SK-N-SH (cell line): ENCODE data around the gene ERBB2. TPM values are rescaled to one million over a fixed set of nuclear protein-coding genes. Genes with fewer than 3 reads are reported as not detected.

Experiments used
- CTCF ChIA-PET: fragments of 300-600, 350-600 bp; formaldehyde crosslinking; extraction: SDS; loops from one replicate; lab custom pipeline; 2021; lab: Yijun Ruan, JAX
- POLR2A ChIA-PET: fragments of 350-600 bp; sonication (Branson Sonifier 250); formaldehyde crosslinking; extraction: SDS; loops from one replicate; lab custom pipeline; 2020; ENCODE audit warnings: antibody characterized with exemption, inconsistent platforms; lab: Yijun Ruan, JAX
- DNase-seq: peaks from one replicate; pipeline ENCODE4 v3.0.0; 2012
- H2AFZ ChIP-seq: fragments of 200-600 bp; sonication (generic); 2 replicates; pipeline ENCODE4 v1.8.1; 2016; ENCODE audit warnings: antibody characterized with exemption, mild to moderate bottlenecking, low read depth
- H3F3A ChIP-seq: fragments of 200-600 bp; sonication (generic); replicated peaks from 2 replicates; pipeline ENCODE3; 2016; ENCODE audit warnings: antibody characterized with exemption, mild to moderate bottlenecking; ENCODE audit not compliant: insufficient read depth
- H3K27ac ChIP-seq, 2 experiments: fragments of 200-500 bp in 1 of 2; fragments of 200-600 bp in 1 of 2; sonication (Bioruptor generic) in 1 of 2; sonication (generic), shearing (Covaris generic) in 1 of 2; 2 replicates each; pipeline versions ENCODE4 v1.5.1 to v1.6.1; 2014 to 2016; ENCODE audit warnings: low read depth in 2 of 2, inconsistent platforms in 1 of 2, low read length in 1 of 2, mild to moderate bottlenecking in 1 of 2, mixed read lengths in 1 of 2
- H3K27me3 ChIP-seq: fragments of 200-600 bp; sonication (generic), shearing (Covaris generic); 2 replicates; pipeline ENCODE4 v1.6.1; 2016; ENCODE audit warnings: mixed run types; ENCODE audit not compliant: insufficient read depth
- H3K36me3 ChIP-seq, 2 experiments: fragments of 200-500 bp in 1 of 2; fragments of 200-600 bp in 1 of 2; sonication (Bioruptor generic) in 1 of 2; sonication (generic) in 1 of 2; replicated peaks in 1 of 2; 2 replicates each; pipeline versions ENCODE3 to v1.5.1; 2014 to 2016; ENCODE audit warnings: low read length in 1 of 2, mild to moderate bottlenecking in 1 of 2; ENCODE audit not compliant: insufficient read depth in 2 of 2, control insufficient read depth in 1 of 2
- H3K4me1 ChIP-seq, 2 experiments: fragments of 200-500 bp in 1 of 2; fragments of 200-600 bp in 1 of 2; sonication (Bioruptor generic) in 1 of 2; sonication (generic), shearing (Covaris generic) in 1 of 2; 2 replicates each; pipeline versions ENCODE4 v1.5.1 to v1.6.1; 2014 to 2016; ENCODE audit warnings: low read depth in 1 of 2, low read length in 1 of 2, mixed run types in 1 of 2; ENCODE audit not compliant: insufficient read depth in 2 of 2, control insufficient read depth in 1 of 2
- H3K4me2 ChIP-seq: fragments of 200-600 bp; sonication (generic), shearing (Covaris generic); 2 replicates; pipeline ENCODE4 v1.6.1; 2017; ENCODE audit warnings: mixed run types
- H3K4me3 ChIP-seq, 2 experiments: fragments of 200-500 bp in 1 of 2; fragments of 200-600 bp in 1 of 2; sonication (Bioruptor generic) in 1 of 2; sonication (generic), shearing (Covaris generic) in 1 of 2; 2 replicates each; pipeline versions ENCODE4 v1.5.1 to v1.8.1; 2014 to 2016; ENCODE audit warnings: low read depth in 2 of 2, inconsistent platforms in 1 of 2, low read length in 1 of 2, mild to moderate bottlenecking in 1 of 2, mixed read lengths in 1 of 2, moderate library complexity in 1 of 2
- H3K79me2 ChIP-seq: fragments of 200-600 bp; sonication (generic); 2 replicates; pipeline ENCODE4 v1.8.1; 2017; ENCODE audit warnings: mild to moderate bottlenecking; ENCODE audit not compliant: insufficient read depth
- H3K9ac ChIP-seq: fragments of 200-600 bp; sonication (generic); 2 replicates; pipeline ENCODE4 v1.6.1; 2017; ENCODE audit warnings: mixed run types
- H3K9me2 ChIP-seq: fragments of 200-600 bp; sonication (generic); 2 replicates; pipeline ENCODE4 v1.6.1; 2017; ENCODE audit warnings: mixed run types
- H3K9me3 ChIP-seq: fragments of 200-600 bp; sonication (generic); 2 replicates; pipeline ENCODE4 v1.6.1; 2017; ENCODE audit warnings: mixed run types, mild to moderate bottlenecking, moderate library complexity
- H4K20me1 ChIP-seq: fragments of 200-600 bp; sonication (generic); 2 replicates; pipeline ENCODE4 v1.6.1; 2017; ENCODE audit warnings: mild to moderate bottlenecking, mixed run types; ENCODE audit not compliant: insufficient read depth
- CHD2 ChIP-seq: fragments of 150-350 bp; IDR thresholded peaks from 2 replicates; pipeline ENCODE4 v1.6.1; 2018; ENCODE audit warnings: low read length; ENCODE audit not compliant: partially characterized antibody
- CTCF ChIP-seq: fragments of 200-600 bp; sonication (generic); IDR thresholded peaks from 2 replicates; pipeline ENCODE4 v1.6.1; 2017; ENCODE audit warnings: antibody characterized with exemption, mild to moderate bottlenecking, moderate library complexity
- EZH2phosphoT487 ChIP-seq: fragments of 200-600 bp; sonication (generic); IDR thresholded peaks from 2 replicates; pipeline ENCODE4 v1.6.1; 2017; ENCODE audit warnings: low read depth, mixed run types, mild to moderate bottlenecking, antibody characterized with exemption, moderate library complexity, borderline replicate concordance
- FOXM1 ChIP-seq: IDR thresholded peaks from 2 replicates; pipeline ENCODE4 v1.4.0; 2012; ENCODE audit warnings: low read depth, mild to moderate bottlenecking
- GABPA ChIP-seq: IDR thresholded peaks from 2 replicates; pipeline ENCODE4 v1.4.0; 2012; ENCODE audit warnings: low read depth, mild to moderate bottlenecking
- GATA2 ChIP-seq: sonication (generic); formaldehyde crosslinking; IDR thresholded peaks from 2 replicates; pipeline ENCODE4 v1.5.0; 2020; ENCODE audit warnings: mild to moderate bottlenecking, missing genetic modification reagents
- IRF3 ChIP-seq: fragments of 150-350 bp; IDR thresholded peaks from 2 replicates; pipeline ENCODE4 v1.6.1; 2016; ENCODE audit warnings: mild to moderate bottlenecking, low read depth, low read length
- JUND ChIP-seq: IDR thresholded peaks from 2 replicates; pipeline ENCODE4 v1.4.0; 2012
- MEF2A ChIP-seq: IDR thresholded peaks from 2 replicates; pipeline ENCODE4 v1.4.0; 2012; ENCODE audit warnings: low read depth, borderline replicate concordance
- MXI1 ChIP-seq: IDR thresholded peaks from 2 replicates; pipeline ENCODE4 v1.6.1; 2012; ENCODE audit warnings: mild to moderate bottlenecking, low read depth, low read length, improper control_type of control experiment
- NRF1 ChIP-seq: IDR thresholded peaks from 2 replicates; pipeline ENCODE4 v1.6.1; 2012; ENCODE audit warnings: low read depth, mild to moderate bottlenecking, low read length
- RAD21 ChIP-seq: IDR thresholded peaks from 2 replicates; pipeline ENCODE4 v1.6.1; 2012; ENCODE audit warnings: mild to moderate bottlenecking, low read length
- REST ChIP-seq: IDR thresholded peaks from 2 replicates; pipeline ENCODE4 v1.6.1; 2012; ENCODE audit warnings: mild to moderate bottlenecking, low read depth, low read length, moderate library complexity
- RFX5 ChIP-seq: IDR thresholded peaks from 2 replicates; pipeline ENCODE4 v1.6.1; 2012; ENCODE audit warnings: mild to moderate bottlenecking, improper control_type of control experiment, low read length
- RXRA ChIP-seq: IDR thresholded peaks from 2 replicates; pipeline ENCODE4 v1.4.0; 2012; ENCODE audit warnings: low read depth, mild to moderate bottlenecking, borderline replicate concordance
- TAF1 ChIP-seq: IDR thresholded peaks from 2 replicates; pipeline ENCODE4 v1.6.1; 2012; ENCODE audit warnings: low read depth, mild to moderate bottlenecking, low read length, moderate library complexity, borderline replicate concordance
- TCF12 ChIP-seq: IDR thresholded peaks from 2 replicates; pipeline ENCODE4 v1.4.0; 2012
- USF1 ChIP-seq: IDR thresholded peaks from 2 replicates; pipeline ENCODE4 v1.4.0; 2012; ENCODE audit warnings: low read depth, borderline replicate concordance
- USF2 ChIP-seq: fragments of 150-350 bp; IDR thresholded peaks from 2 replicates; pipeline ENCODE4 v1.6.1; 2017; ENCODE audit warnings: antibody characterized with exemption, low read length, low read depth, borderline replicate concordance
- WGBS: methylation state at CpG from one replicate; pipeline ENCODE4 v1.1.6; 2017; ENCODE audit warnings: low lambda C conversion rate; 5-methylcytosine and 5-hydroxymethylcytosine counted together
- polyA plus RNA-seq, 3 experiments: library from polyadenylated mRNA; depleted of rRNA; stranded (reverse); fragments of >200 nt; gene quantifications; 2 replicates each; pipeline ENCODE4 v1.2.3, GENCODE V29; 2012

The ERBB2 gene
- polyA plus RNA-seq, 1 of the 3 experiments (the other 2 are of a cell fraction) = 1.9 TPM

GRCh38 chr17:39694593-39694992 lies 5.3 kb upstream of the ERBB2 start:
- WGBS = 77% methylated on average over 5 of the region's 5 CpGs

GRCh38 chr17:39695089-39695474 lies 4.8 kb upstream of the ERBB2 start:
- no peaks in the 10 kb centered on the region for H3K4me1 ChIP-seq
- H2AFZ ChIP-seq = no peak overlapping the region
- 100% methylated on average over 2 of the region's 2 CpGs for WGBS
- no peak overlapping the region for H3K4me3 ChIP-seq
- H3K9me2 ChIP-seq = no peaks in the 10 kb centered on the region
- H3K9me3 ChIP-seq = no peaks in the 10 kb centered on the region
- H3K9ac ChIP-seq = no peak overlapping the region
- H3K79me2 ChIP-seq = no peaks in the 10 kb centered on the region
- H3K36me3 ChIP-seq = no peaks in the 10 kb centered on the region
- no peak overlapping the region for H3K27ac ChIP-seq
- ChIA-PET CTCF (interaction anchor here (1.1 to 3.3 kb wide), 3 partner anchors 35 to 73 kb away, joined by 3 to 15 read pairs (median 5); partner anchors contain the start of gene MIEN1), POLR2A (no interaction called here)
- no peaks in the 10 kb centered on the region for H3K27me3 ChIP-seq
- H4K20me1 ChIP-seq = no peaks in the 10 kb centered on the region
- no peak overlapping the region for H3K4me2 ChIP-seq
- H3F3A ChIP-seq = no peaks in the 10 kb centered on the region
- DNase-seq = no peak
- TF ChIP-seq RAD21 (no peak), EZH2phosphoT487 (no peak), CTCF (no peak), GATA2 (CRISPR knock-in tag) (no peak), USF1 (no peak), NRF1 (no peak), GABPA (no peak), REST (no peak), IRF3 (no peak), RXRA (no peak), MXI1 (no peak), TAF1 (no peak), TCF12 (no peak), USF2 (no peak), FOXM1 (no peak)

More at GRCh38 chr17:39694593-39694992, 5.3 kb upstream of the ERBB2 start:
- no peaks in the 10 kb centered on the region for H4K20me1 ChIP-seq
- H3K9ac ChIP-seq = no peak overlapping the region
- no peaks in the 10 kb centered on the region for H3K9me3 ChIP-seq
- TF ChIP-seq MEF2A = no peak
- no peak for TF ChIP-seq RFX5
- no peak for TF ChIP-seq JUND
- TF ChIP-seq CHD2 = no peak
- POLR2A ChIA-PET = no interaction called here
- no peaks in the 10 kb centered on the region for H3K4me1 ChIP-seq
- no peak overlapping the region for H3K4me2 ChIP-seq
- H3K36me3 ChIP-seq = no peaks in the 10 kb centered on the region
- no peaks in the 10 kb centered on the region for H3F3A ChIP-seq
- H3K9me2 ChIP-seq = no peaks in the 10 kb centered on the region
- no peak overlapping the region for H2AFZ ChIP-seq
- no peaks in the 10 kb centered on the region for H3K27me3 ChIP-seq
- H3K79me2 ChIP-seq = no peaks in the 10 kb centered on the region
- no peak overlapping the region for H3K4me3 ChIP-seq
- no peak for DNase-seq
- CTCF ChIA-PET = interaction anchor here (1.1 to 3.3 kb wide), 3 partner anchors 36 to 73 kb away, joined by 3 to 15 read pairs (median 5); partner anchors contain the start of gene MIEN1
- H3K27ac ChIP-seq = no peak overlapping the region
